WTC11 (cell line): ENCODE results near the gene PLEKHH1. TPM values are rescaled to one million over a fixed set of nuclear protein-coding genes. Genes with fewer than 3 reads are reported as not detected.

ENCODE experiments used
- ATAC-seq: fragments of 200-7000 bp; cut with Tn5 transposase; 2 replicates; pipeline ENCODE4 v1.10.0; 2021; ENCODE audit warnings: mild to moderate bottlenecking, moderate library complexity
- CTCF ChIA-PET: fragments of 300-600 bp; sonication (Branson Sonifier 250); formaldehyde crosslinking; loops from one replicate; lab custom pipeline; 2021; ENCODE audit warnings: antibody characterized with exemption; lab: Charles Lee
- POLR2A ChIA-PET: fragments of 350-600 bp; sonication (Branson Sonifier 250); formaldehyde crosslinking; loops from one replicate; lab custom pipeline; 2021; ENCODE audit warnings: antibody characterized with exemption; lab: Charles Lee
- DNase-seq: peaks from one replicate; pipeline ENCODE4 v3.0.0; 2021; ENCODE audit warnings: low spot score
- H3K27ac Mint-ChIP-seq: 2 replicates; pipeline ENCODE4 v1.8.0; 2021; ENCODE audit warnings: mixed read lengths
- H3K27me3 Mint-ChIP-seq: 2 replicates; pipeline ENCODE4 v1.8.0; 2021; ENCODE audit warnings: low read depth, mild to moderate bottlenecking, moderate library complexity, mixed read lengths
- H3K36me3 Mint-ChIP-seq: 2 replicates; pipeline ENCODE4 v1.8.0; 2021; ENCODE audit warnings: mixed read lengths
- H3K4me1 Mint-ChIP-seq: 2 replicates; pipeline ENCODE4 v1.8.0; 2022; ENCODE audit warnings: mixed read lengths
- H3K4me3 Mint-ChIP-seq: 2 replicates; pipeline ENCODE4 v1.8.0; 2021; ENCODE audit warnings: mild to moderate bottlenecking, moderate library complexity, mixed read lengths
- H3K9me3 Mint-ChIP-seq: 2 replicates; pipeline ENCODE4 v1.8.0; 2021; ENCODE audit warnings: mixed read lengths
- CBFB ChIP-seq: sonication (generic); formaldehyde crosslinking; IDR thresholded peaks from 2 replicates; pipeline ENCODE4 v1.8.1; 2022; ENCODE audit warnings: mild to moderate bottlenecking, low read depth, missing genetic modification reagents
- CREM ChIP-seq: sonication (generic); formaldehyde crosslinking; IDR thresholded peaks from 2 replicates; pipeline ENCODE4 v1.8.1; 2022; ENCODE audit warnings: mild to moderate bottlenecking, missing genetic modification reagents, moderate library complexity
- ELF4 ChIP-seq: sonication (generic); formaldehyde crosslinking; IDR thresholded peaks from 2 replicates; pipeline ENCODE4 v1.8.1; 2022; ENCODE audit warnings: low read depth, mild to moderate bottlenecking, moderate library complexity, missing genetic modification reagents
- HMGXB4 ChIP-seq: sonication (generic); formaldehyde crosslinking; IDR thresholded peaks from 2 replicates; pipeline ENCODE4 v1.8.1; 2023; ENCODE audit warnings: mild to moderate bottlenecking, moderate library complexity, missing genetic modification reagents
- IRF1 ChIP-seq: sonication (generic); formaldehyde crosslinking; IDR thresholded peaks from 2 replicates; pipeline ENCODE4 v1.8.0; 2023; ENCODE audit warnings: missing genetic modification reagents
- NFATC4 ChIP-seq: fragments of 250-450 bp; sonication (Bioruptor Pico); IDR thresholded peaks from 2 replicates; pipeline ENCODE4 v1.9.0; 2021; ENCODE audit warnings: mild to moderate bottlenecking
- NFYB ChIP-seq: sonication (generic); formaldehyde crosslinking; conservative IDR thresholded peaks from 2 replicates; pipeline ENCODE4 v1.8.0; 2022; ENCODE audit warnings: low read depth, missing genetic modification reagents
- NR1H2 ChIP-seq: sonication (generic); formaldehyde crosslinking; IDR thresholded peaks from 2 replicates; pipeline ENCODE4 v1.9.0; 2021; ENCODE audit warnings: mild to moderate bottlenecking, moderate library complexity, missing genetic modification reagents
- PRDM15 ChIP-seq: sonication (generic); formaldehyde crosslinking; IDR thresholded peaks from 2 replicates; pipeline ENCODE4 v1.8.0; 2022; ENCODE audit warnings: missing genetic modification reagents
- RELA ChIP-seq: sonication (generic); formaldehyde crosslinking; IDR thresholded peaks from 2 replicates; pipeline ENCODE4 v1.8.1; 2022; ENCODE audit warnings: missing genetic modification reagents, mild to moderate bottlenecking, borderline replicate concordance
- SP1 ChIP-seq: sonication (generic); formaldehyde crosslinking; conservative IDR thresholded peaks from 2 replicates; pipeline ENCODE4 v1.8.1; 2022; ENCODE audit warnings: missing genetic modification reagents
- TP53 ChIP-seq: sonication (generic); formaldehyde crosslinking; IDR thresholded peaks from 2 replicates; pipeline ENCODE4 v1.8.1; 2023; ENCODE audit warnings: mild to moderate bottlenecking, missing genetic modification reagents
- ZNF138 ChIP-seq: sonication (generic); formaldehyde crosslinking; conservative IDR thresholded peaks from 2 replicates; pipeline ENCODE4 v1.8.1; 2022; ENCODE audit warnings: mild to moderate bottlenecking, moderate library complexity, missing genetic modification reagents
- ZNF219 ChIP-seq: sonication (generic); formaldehyde crosslinking; IDR thresholded peaks from 2 replicates; pipeline ENCODE4 v1.8.0; 2023; ENCODE audit warnings: missing genetic modification reagents, mild to moderate bottlenecking, borderline replicate concordance
- ZNF263 ChIP-seq: sonication (generic); formaldehyde crosslinking; IDR thresholded peaks from 2 replicates; pipeline ENCODE4 v1.8.1; 2022; ENCODE audit warnings: low read depth, mild to moderate bottlenecking, moderate library complexity, missing genetic modification reagents
- ZNF281 ChIP-seq: sonication (generic); formaldehyde crosslinking; IDR thresholded peaks from 2 replicates; pipeline ENCODE4 v1.8.0; 2023; ENCODE audit warnings: mild to moderate bottlenecking, missing genetic modification reagents
- ZNF317 ChIP-seq: sonication (generic); formaldehyde crosslinking; IDR thresholded peaks from 2 replicates; pipeline ENCODE4 v1.8.1; 2023; ENCODE audit warnings: low read depth, mild to moderate bottlenecking, moderate library complexity, missing genetic modification reagents, borderline replicate concordance
- ZNF396 ChIP-seq: fragments of 250-450 bp; sonication (Bioruptor Pico); IDR thresholded peaks from 2 replicates; pipeline ENCODE4 v1.8.0; 2021; ENCODE audit warnings: mild to moderate bottlenecking, moderate library complexity, borderline replicate concordance
- ZNF423 ChIP-seq: fragments of 250-450 bp; sonication (Bioruptor Pico); IDR thresholded peaks from 2 replicates; pipeline ENCODE4 v2.1.2; 2022; ENCODE audit warnings: mild to moderate bottlenecking, moderate library complexity
- total RNA-seq: library from RNA; stranded (reverse); gene quantifications from 3 replicates; pipeline ENCODE4 v1.2.3, GENCODE V29; 2021
- TF ChIP-seq, protein P1 (sequence below): sonication (generic); formaldehyde crosslinking; IDR thresholded peaks from 2 replicates; pipeline ENCODE4 v1.8.1; 2023; ENCODE audit warnings: mild to moderate bottlenecking, missing genetic modification reagents, moderate library complexity
- TF ChIP-seq, protein P2 (sequence below): sonication (generic); formaldehyde crosslinking; IDR thresholded peaks from 2 replicates; pipeline ENCODE4 v1.8.1; 2023; ENCODE audit warnings: mild to moderate bottlenecking, missing genetic modification reagents

PLEKHH1 gene
- total RNA-seq, 1 experiment from 2014 or later: 48.3 TPM

- Mint-ChIP-seq H3K27me3 (peaks cover 77% of the 10 kb centered on the region), H3K4me3 (peak overlapping the region; percentile 80), H3K9me3 (no peaks in the 10 kb centered on the region), H3K4me1 (peaks cover 21% of the 10 kb centered on the region), H3K27ac (no peak overlapping the region), H3K36me3 (no peaks in the 10 kb centered on the region)
- TF ChIP-seq NR1H2 (CRISPR knock-in tag) (no peak), NFYB (CRISPR knock-in tag) (no peak), SP1 (0 out of 2 replicates have a peak, but pooled peaks have one; percentile 12), CREM (CRISPR knock-in tag) (0 out of 2 replicates have a peak, but pooled peaks have one; percentile 21)
- ChIA-PET POLR2A (interaction anchor here (0.9 kb wide), 1 partner anchor 18 kb away, joined by 3 read pairs; no protein-coding TSS in a partner anchor), CTCF (interaction anchor here (0.5 to 8.5 kb wide), 10 partner anchors 12 to 231 kb away, joined by 3 to 83 read pairs (median 6); partner anchors contain the start of genes ATP6V1D, PIGH and PLEKHH1)
- ATAC-seq: peak; percentile 57
- peak; percentile 32 for DNase-seq
These were observed 18.3 kb upstream of the PLEKHH1 start for GRCh38 chr14:67514650-67515385.

DNA sequence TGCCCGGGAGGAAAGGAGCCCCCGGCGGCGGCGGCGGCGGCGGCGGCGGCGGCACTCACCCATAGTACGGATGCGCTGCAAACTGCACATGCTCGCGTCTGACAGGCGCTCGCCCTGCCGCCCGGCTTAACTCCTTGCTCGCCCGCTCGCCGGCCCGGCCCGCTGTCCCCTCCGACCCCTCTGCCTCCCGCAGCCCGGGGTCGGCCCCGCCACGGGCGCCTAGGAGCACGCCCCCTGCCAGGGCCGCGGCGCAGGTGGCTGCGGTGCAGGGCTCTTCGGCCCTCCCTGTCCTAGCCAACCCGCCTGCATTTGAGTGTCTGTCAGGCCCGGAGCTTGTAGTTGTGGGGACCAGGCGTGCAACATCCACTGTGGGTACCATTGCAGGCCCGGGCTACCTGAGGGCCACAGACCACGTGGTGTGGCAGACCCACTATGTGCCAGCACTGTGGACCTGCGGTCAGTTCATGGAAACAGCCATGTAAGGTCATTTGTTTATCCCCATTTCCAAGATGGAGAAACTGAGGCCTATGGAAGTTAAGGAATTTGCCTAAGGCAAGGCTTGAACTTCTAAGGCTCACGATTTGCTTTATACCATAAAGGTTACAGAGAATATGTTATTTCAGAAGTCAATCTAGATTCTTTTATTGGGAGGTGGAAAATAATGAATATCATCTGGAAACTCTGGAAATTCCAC lies 17.6 kb upstream of the PLEKHH1 start:
- peak; percentile 49 for ATAC-seq
- Mint-ChIP-seq H3K27me3 (peaks cover 80% of the 10 kb centered on the region), H3K9me3 (no peaks in the 10 kb centered on the region), H3K27ac (no peak overlapping the region), H3K36me3 (no peaks in the 10 kb centered on the region), H3K4me3 (peak overlapping the region; percentile 58), H3K4me1 (peaks cover 21% of the 10 kb centered on the region)
- POLR2A ChIA-PET: interaction anchor here (0.5 kb wide), 1 partner anchor 41 kb away, joined by 3 read pairs; no protein-coding TSS in a partner anchor
- DNase-seq: peak; percentile 49
- CTCF ChIA-PET: interaction anchor here (0.6 to 8.5 kb wide), 8 partner anchors 11 to 189 kb away, joined by 3 to 83 read pairs (median 7); partner anchors contain the start of gene ATP6V1D
- TF ChIP-seq ZNF281 (no peak), ZNF219 (CRISPR knock-in tag) (no peak), CBFB (no peak), CREM (CRISPR knock-in tag) (0 out of 2 replicates have a peak, but pooled peaks have one; percentile 4), IRF1 (CRISPR knock-in tag) (no peak), NFATC4 (CRISPR knock-in tag) (no peak), ZNF263 (CRISPR knock-in tag) (no peak), ZNF423 (CRISPR knock-in tag) (no peak), RELA (CRISPR knock-in tag) (no peak), ZNF317 (CRISPR knock-in tag) (no peak), ZNF138 (CRISPR knock-in tag) (no peak), TP53 (no peak), HMGXB4 (peak; percentile 81; the same call in 1 of the 2 replicates), ZNF396 (no peak), PRDM15 (no peak), ELF4 (no peak)
- TF ChIP-seq, protein P1, sequence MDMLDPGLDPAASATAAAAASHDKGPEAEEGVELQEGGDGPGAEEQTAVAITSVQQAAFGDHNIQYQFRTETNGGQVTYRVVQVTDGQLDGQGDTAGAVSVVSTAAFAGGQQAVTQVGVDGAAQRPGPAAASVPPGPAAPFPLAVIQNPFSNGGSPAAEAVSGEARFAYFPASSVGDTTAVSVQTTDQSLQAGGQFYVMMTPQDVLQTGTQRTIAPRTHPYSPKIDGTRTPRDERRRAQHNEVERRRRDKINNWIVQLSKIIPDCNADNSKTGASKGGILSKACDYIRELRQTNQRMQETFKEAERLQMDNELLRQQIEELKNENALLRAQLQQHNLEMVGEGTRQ (CRISPR knock-in tag): 0 out of 2 replicates have a peak, but pooled peaks have one; percentile 25
- TF ChIP-seq, protein P2, sequence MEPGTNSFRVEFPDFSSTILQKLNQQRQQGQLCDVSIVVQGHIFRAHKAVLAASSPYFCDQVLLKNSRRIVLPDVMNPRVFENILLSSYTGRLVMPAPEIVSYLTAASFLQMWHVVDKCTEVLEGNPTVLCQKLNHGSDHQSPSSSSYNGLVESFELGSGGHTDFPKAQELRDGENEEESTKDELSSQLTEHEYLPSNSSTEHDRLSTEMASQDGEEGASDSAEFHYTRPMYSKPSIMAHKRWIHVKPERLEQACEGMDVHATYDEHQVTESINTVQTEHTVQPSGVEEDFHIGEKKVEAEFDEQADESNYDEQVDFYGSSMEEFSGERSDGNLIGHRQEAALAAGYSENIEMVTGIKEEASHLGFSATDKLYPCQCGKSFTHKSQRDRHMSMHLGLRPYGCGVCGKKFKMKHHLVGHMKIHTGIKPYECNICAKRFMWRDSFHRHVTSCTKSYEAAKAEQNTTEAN (CRISPR knock-in tag): no peak
